Measurements from ENCODE around the gene PDE4B.

Gene PDE4B

GRCh38 chr1:66208632-66209031 is 415.9 kb downstream of the PDE4B start:
- no peak for DNase-seq

DNA sequence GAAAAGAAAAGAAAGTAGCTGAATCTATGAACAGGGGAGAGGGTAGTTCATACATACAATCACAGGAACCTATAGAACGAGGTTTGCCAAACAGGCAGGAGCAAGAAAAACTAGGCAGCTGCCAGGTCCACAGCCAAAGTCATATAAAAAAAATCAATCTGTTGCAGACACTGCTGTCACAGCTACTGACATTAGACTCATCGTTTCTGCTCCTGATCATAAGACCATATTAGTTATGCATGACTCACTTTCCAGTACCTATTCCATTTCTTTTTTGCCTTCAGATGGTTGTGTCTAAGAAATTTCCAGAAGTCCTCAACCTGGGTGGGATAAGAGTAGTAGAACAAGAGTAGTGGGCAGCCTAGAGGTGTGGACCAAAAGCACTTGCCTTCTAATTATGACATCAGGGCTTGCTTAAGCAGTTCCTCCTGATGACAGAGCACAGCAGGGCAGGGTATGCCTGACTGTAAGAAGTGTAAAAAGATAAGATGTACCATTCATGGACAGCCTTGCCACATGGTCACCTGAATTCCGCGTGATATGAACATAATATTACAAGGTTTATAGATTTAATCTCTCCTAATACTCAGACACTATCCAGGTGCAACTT is 418.0 kb downstream of the PDE4B start:
- DNase-seq: no peak

DNA sequence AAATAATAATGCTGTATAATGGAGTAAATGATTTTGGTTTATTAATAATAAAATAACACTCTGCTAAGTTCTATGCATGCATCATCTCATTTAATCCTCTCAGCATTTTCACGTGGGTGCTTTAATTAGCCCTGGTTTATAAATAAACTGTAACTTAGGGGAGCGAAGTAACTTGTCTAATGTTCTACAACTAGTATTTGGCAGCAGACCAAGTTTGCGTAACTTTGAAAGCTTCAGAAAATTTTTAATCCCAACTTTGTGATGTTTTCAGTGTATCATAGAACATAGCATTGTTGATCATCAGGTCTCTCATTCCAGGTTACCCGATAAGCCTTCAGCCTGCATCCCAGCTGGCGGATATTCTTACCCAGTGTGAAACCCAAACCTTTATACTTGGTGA is 418.8 kb downstream of the PDE4B start:
- DNase-seq: no peak

DNA sequence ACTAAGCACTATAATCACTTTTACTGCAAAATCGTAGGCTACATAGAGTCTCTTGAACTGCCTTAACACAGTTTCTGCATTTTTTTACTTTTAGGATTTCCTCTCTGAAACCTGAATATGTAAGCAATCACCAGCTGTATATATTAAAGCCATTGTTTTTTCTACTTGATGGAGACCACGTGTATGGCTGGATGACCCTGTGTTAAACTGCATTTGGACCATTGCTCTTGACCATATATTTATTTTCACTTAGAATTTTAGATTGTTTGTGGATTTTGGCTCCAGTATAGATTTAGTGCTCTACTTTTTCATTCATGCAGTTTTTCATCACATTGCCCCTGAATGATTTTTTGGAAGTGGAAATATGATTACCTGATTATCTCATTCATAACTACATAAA is 420.8 kb downstream of the PDE4B start:
- no peak for DNase-seq

DNA sequence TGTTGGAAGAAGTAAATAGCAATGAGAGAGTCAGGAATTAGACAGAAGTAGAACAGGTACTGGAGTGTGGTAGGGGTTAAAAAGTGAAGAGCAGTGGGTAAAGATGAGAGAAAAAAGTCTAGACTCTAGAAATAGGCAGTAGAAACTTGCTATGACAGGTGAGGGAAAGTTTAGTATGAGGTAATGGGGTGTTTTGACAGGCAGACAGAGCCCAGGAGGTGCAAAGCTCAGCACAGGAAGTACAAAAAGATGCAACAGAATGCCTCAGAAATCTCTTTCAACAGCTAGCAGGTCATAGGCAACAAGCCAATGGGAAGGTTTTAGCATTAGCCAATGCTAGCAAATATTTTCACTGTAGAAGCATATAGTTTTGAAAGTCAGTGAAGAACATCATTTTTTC is 422.2 kb downstream of the PDE4B start:
- no peak for DNase-seq

DNA sequence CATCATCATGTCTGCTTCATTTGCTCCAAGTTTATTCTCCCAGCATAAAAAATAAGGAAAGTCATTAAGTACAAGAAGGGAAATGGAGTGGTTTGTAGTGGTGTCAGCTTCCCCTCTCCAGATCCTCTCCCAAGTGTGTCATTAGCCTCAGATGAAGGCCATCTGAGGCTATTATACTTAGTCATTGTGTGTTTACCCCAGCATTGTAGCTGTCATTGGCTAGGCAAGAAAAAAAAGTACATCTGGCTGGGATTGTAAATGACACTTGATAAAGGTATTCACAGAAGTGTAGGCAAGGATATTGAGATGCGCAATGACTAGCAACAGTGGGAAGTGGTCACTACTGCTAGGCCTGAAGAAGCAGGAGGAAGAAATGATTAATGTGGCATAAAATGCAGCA is 424.3 kb downstream of the PDE4B start:
- no peak for DNase-seq

GRCh38 chr1:66217561-66217960 is 424.9 kb downstream of the PDE4B start:
- DNase-seq: no peak

GRCh38 chr1:66220477-66220876 is 427.8 kb downstream of the PDE4B start:
- DNase-seq: no peak

GRCh38 chr1:66223681-66224080 is 431.0 kb downstream of the PDE4B start:
- DNase-seq: no peak

GRCh38 chr1:66226985-66227384 is 434.3 kb downstream of the PDE4B start:
- DNase-seq: no peak

DNA sequence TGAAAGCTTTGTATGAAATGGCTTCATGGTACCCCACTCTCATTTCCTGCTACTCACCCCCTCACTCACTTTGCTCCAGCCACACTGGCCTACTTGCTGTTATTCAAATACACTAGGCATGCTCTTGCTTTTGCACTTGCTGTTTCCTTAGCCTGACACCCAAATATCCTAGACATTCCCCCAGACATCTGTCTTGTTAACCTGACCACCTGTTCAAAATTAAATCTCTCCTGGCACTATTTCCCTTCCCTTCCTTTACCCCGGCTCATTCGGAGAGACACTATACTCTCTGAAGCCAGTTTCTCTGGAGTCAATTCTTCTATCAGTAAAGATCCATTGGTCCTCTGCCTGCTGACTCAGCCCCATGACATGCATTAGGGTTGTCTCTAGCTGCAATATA is 435.3 kb downstream of the PDE4B start:
- no peak for DNase-seq

DNA sequence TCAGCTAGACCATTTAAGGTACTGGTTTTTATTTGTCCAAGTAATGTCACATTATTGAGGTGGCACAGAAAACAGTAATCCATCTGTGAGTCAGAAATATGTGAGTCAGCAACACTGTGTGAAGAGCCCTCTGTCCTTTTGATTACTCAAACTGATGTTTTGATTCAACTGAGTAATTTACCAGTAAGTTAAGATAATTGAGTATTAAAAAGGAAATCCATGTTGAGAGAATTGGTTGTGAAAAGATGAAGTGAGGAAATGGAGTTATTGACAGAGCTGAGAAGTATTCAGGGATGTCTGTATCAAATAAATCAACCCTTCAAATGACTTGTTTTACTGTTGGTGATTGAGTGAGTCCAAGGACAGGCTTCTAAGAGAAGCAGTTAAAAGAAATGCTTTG is 438.5 kb downstream of the PDE4B start:
- DNase-seq: no peak

DNA sequence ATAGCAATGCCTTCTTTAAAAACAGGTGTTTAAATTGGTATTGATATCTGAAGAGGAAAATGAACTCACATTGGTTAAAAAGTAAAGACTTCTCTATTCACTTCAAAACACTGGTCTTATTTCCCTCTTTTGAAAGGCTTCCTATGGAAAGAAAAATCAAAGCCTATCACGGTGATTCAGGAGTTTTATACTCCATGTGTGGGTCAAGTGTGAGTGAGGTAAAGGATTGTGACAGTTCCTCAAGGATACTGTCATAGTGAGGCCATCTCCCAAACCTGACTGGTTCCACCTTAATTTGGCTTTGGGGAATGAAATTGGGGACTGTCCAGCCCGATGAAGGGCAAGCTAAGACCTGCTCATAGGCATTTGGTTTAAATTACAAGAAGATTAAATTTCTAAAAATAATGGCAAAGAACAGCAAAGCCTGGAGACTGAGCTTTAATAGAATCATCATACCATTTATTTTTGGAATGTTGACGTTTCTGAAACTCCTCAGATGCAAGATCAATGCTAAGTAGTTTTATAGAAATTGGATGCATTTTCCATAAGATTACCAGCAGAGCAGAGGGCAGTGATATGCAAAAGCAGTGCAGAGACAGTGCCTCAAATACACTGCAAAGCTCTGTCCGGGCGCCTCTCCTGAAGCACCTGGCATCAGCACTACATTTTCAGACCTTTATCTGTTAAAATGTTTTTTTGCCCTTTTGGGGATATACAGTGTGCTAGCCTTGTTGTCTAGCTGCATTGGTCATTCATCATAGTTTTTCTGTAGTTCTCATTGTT is 439.2 kb downstream of the PDE4B start:
- no peak for DNase-seq

- no peak for DNase-seq
Measured at GRCh38 chr1:66237042-66237441, 444.3 kb downstream of the PDE4B start.

GRCh38 chr1:66237722-66238479 is 445.2 kb downstream of the PDE4B start:
- no peak for DNase-seq

GRCh38 chr1:66239834-66240233 is 447.1 kb downstream of the PDE4B start:
- no peak for DNase-seq

DNA sequence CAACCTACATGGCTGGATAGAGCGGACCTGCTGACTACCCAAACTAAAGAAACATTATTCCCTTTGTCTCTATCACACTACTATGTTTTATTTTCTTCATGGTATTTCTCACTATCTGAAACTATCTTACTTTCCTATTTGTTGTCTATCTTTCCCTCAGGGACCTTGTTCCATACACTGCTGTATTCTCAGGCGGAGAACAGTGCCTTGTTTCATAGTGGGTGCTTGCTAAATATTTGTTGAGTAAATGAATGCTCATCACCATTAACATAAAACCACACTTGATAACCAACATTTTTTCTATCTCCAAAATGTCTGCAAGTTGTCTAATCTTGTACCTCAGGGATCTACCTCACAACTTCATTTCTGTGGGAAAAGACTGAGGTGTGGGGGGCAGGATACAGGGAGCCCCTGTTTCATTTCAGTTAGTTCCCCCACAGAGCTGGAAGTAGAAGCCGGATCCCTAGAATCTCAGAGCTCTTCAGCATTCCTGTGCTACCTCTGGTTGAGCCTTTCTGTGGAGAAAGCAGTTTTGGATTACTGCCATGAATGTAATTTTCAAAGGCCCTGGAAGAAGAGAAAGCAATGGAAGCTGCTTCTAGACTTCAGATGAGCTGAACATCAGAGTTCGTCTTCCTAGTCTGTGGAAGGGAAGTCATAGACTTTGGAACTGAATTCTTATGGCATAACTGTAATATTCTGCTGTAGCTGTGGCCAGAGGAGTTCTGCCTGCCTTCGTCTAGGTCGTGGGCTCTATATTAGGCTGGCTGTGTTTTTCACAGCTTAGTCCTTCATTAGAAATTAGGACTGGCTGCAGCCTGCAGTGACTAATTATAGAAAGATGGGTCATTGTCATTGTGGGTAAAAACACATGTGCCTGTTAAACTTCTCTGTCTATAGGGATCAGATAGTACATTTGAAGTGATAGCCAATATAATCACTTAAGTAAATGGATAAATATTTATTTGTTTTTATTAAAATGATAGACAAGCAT is 448.1 kb downstream of the PDE4B start:
- DNase-seq: no peak

DNA sequence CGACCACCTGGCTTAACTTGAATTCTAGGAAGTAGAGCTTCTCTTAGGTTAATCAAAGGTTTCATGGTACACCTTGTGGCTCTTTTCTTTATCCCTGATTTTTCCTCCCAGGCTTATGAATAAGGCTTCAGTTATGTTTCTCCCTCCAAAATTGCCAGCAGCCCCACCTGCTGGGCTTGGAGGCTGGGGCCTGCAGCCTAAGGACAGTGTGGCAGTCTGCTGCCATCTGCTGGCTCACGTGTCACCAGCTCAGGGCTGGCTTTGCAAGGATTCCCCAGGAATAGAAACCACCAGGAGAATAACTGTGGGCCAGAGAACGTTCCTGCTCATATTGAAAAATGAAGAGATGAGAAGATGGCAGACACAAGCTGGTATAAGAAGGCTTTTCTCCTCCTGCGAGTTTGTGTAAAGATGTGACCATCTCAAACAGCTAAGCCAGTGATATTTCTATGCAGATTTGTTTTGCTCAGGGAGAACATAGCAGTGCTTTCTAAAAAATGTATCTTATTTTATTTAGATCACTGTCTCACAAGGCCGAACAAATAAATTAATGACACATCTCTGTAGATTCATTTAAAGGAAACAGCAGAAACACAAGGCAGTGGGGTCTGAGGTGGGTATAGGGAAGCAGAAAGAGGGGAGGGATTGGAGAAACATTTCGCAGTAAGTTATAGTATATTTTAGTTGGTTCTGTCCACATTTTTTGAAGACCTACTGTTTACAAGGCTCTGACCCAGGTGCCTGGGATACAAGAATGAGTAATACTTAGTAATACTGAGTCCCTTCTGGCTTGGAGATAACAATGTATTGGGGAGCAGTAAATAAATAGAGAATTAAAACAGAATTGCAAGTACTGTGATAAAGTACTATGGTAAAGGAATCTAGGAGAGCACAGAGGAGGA is 450.2 kb downstream of the PDE4B start:
- peak; percentile 84 for DNase-seq

- DNase-seq: no peak
Measured at GRCh38 chr1:66243548-66244130, 450.9 kb downstream of the PDE4B start.

- no peak for DNase-seq
Measured at GRCh38 chr1:66244429-66244828, 451.7 kb downstream of the PDE4B start.

DNA sequence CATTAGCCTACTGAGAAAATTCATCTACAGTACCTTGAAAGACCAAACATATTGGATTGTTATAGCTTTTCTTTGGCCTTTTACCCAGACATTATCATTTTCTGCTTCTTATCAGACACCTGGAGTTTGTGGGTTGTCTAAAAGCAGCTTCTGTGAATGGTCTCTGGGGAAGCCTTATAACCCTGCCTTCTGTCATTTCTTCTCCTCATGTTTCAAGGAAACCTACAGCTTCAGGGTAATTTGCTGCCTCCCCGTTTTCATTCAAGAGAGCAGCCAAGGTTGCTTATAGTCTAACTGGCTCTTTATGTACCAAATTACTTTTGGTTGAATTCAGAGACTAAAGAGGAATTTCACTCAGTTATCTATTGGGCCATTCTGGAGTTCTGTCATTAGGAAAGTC is 453.0 kb downstream of the PDE4B start:
- DNase-seq: no peak
